ENCODE results near the gene HEATR5B. TPM values are rescaled to one million over a fixed set of nuclear protein-coding genes. Genes with fewer than 3 reads are reported as not detected.

The HEATR5B gene
- total RNA-seq, 1 donor from 2014 or later, result 15.7 TPM

DNA sequence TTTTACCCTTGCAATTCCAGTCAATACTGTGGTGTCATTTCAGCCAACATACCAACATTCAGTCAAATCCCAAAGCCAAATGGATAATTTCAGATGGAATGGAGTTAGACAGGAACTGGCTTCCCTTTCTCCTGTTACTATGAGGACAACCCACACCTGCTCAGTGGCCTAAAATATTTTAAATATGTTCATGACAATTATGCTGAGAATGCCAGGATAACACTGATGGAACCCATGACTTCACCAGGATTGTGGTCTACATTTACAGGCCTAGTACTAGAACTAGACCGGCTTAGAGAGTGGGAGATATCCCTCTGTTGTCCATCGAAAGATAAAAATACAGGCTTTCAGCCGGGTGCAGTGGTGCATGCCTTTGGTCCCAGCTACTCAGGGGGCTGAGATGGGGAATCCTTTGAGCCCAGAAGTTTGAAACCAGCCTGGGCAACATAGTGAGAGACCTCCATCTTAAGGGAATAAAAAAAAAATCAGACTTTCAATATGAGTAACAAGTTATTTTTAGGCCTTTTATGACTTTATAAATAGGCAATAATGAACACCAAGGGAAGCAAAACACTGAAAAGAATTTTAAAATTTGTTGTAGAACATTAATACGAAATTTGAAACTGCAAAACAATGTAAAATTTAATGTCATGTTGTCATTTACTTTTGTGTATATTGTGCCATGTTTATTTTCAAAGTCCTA lies 14.4 kb upstream of the HEATR5B start:
- Mint-ChIP-seq H3K4me3 (ENCODE audit: unreplicated experiment) (no peak overlapping the region), H3K27ac (ENCODE audit: unreplicated experiment) (no peak overlapping the region), H3K4me1 (ENCODE audit: low read depth, unreplicated experiment) (peaks cover 8% of the 10 kb centered on the region), H3K9me3 (ENCODE audit: unreplicated experiment) (no peaks in the 10 kb centered on the region), H3K27me3 (ENCODE audit: low read depth, unreplicated experiment) (no peaks in the 10 kb centered on the region), H3K36me3 (ENCODE audit: low read depth, unreplicated experiment) (peaks cover 15% of the 10 kb centered on the region)
- no peak overlapping the region for H3K27ac ChIP-seq (ENCODE audit: low read depth, low read length)
- H3K4me1 ChIP-seq (ENCODE audit: insufficient read depth, low read length), result no peaks in the 10 kb centered on the region
- H3K27me3 ChIP-seq (ENCODE audit: insufficient read depth, low read length), result no peaks in the 10 kb centered on the region
- FAIRE-seq (no peak), DNase-seq (ENCODE audit: low read depth) (no peak)
- H2AFZ ChIP-seq (ENCODE audit: low read depth, low read length), result no peak overlapping the region
- no peak overlapping the region for H3K9ac ChIP-seq (ENCODE audit: low read length)
- no peaks in the 10 kb centered on the region for H3K79me2 ChIP-seq (ENCODE audit: insufficient read depth, low read length)
- H3K4me2 ChIP-seq (ENCODE audit: low read length), result no peak overlapping the region
- H3K9me3 ChIP-seq (ENCODE audit: insufficient read depth, low read depth, low read length), result no peaks in the 10 kb centered on the region
- no peak overlapping the region for H3K4me3 ChIP-seq (ENCODE audit: insufficient read depth, low read depth, low read length)
- H4K20me1 ChIP-seq (ENCODE audit: insufficient read depth, low read length), result no peaks in the 10 kb centered on the region
- TF ChIP-seq EZH2 (IDR thresholded peaks at IDR 0.05; ENCODE audit: insufficient read depth, low read length), result no peak
- TF ChIP-seq, protein P1, sequence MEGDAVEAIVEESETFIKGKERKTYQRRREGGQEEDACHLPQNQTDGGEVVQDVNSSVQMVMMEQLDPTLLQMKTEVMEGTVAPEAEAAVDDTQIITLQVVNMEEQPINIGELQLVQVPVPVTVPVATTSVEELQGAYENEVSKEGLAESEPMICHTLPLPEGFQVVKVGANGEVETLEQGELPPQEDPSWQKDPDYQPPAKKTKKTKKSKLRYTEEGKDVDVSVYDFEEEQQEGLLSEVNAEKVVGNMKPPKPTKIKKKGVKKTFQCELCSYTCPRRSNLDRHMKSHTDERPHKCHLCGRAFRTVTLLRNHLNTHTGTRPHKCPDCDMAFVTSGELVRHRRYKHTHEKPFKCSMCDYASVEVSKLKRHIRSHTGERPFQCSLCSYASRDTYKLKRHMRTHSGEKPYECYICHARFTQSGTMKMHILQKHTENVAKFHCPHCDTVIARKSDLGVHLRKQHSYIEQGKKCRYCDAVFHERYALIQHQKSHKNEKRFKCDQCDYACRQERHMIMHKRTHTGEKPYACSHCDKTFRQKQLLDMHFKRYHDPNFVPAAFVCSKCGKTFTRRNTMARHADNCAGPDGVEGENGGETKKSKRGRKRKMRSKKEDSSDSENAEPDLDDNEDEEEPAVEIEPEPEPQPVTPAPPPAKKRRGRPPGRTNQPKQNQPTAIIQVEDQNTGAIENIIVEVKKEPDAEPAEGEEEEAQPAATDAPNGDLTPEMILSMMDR (IDR thresholded peaks at IDR 0.05; ENCODE audit: insufficient read depth, low read depth, low read length), result no peak
- H3K36me3 ChIP-seq (ENCODE audit: insufficient read depth, low read length), result peaks cover 23% of the 10 kb centered on the region

DNA sequence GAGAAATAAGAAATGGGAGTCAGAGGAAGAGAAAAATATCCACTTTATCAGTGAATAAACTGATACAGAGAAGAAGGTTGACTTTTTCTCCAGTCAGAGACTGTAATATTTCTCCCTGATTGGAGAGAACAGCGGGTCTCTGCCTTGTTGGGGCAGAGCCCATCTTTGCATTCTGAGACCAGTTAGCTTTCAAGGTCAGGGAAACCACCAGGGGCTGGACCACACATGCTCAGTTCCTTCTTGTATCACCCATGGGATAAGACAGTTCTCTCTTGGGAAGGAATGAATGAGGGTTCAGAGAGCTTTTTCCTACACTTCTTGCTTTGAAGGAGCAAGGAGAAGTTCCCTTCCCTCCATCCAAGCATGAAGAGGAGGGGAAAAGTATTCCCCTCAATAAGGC lies 12.4 kb upstream of the HEATR5B start:
- no peak overlapping the region for H3K27ac Mint-ChIP-seq (ENCODE audit: unreplicated experiment)

More for the DNA sequence above, 12.4 kb upstream of the HEATR5B start:
- TF ChIP-seq, protein P1 (IDR thresholded peaks at IDR 0.05; ENCODE audit: insufficient read depth, low read depth, low read length), result no peak
- no peak for TF ChIP-seq EZH2 (IDR thresholded peaks at IDR 0.05; ENCODE audit: insufficient read depth, low read length)
- H3K36me3 Mint-ChIP-seq (ENCODE audit: low read depth, unreplicated experiment), result peaks cover 17% of the 10 kb centered on the region
- Histone ChIP-seq H3K36me3 (ENCODE audit: insufficient read depth, low read length) (peaks cover 33% of the 10 kb centered on the region), H3K27ac (ENCODE audit: low read depth, low read length) (no peak overlapping the region), H3K4me3 (ENCODE audit: insufficient read depth, low read depth, low read length) (no peak overlapping the region), H3K4me1 (ENCODE audit: insufficient read depth, low read length) (no peaks in the 10 kb centered on the region), H3K27me3 (ENCODE audit: insufficient read depth, low read length) (no peaks in the 10 kb centered on the region), H3K4me2 (ENCODE audit: low read length) (no peak overlapping the region), H2AFZ (ENCODE audit: low read depth, low read length) (no peak overlapping the region), H3K9me3 (ENCODE audit: insufficient read depth, low read depth, low read length) (no peaks in the 10 kb centered on the region), H4K20me1 (ENCODE audit: insufficient read depth, low read length) (no peaks in the 10 kb centered on the region), H3K79me2 (ENCODE audit: insufficient read depth, low read length) (no peaks in the 10 kb centered on the region), H3K9ac (ENCODE audit: low read length) (no peak overlapping the region)
- H3K9me3 Mint-ChIP-seq (ENCODE audit: unreplicated experiment), result no peaks in the 10 kb centered on the region
- no peak overlapping the region for H3K4me3 Mint-ChIP-seq (ENCODE audit: unreplicated experiment)
- FAIRE-seq, result no peak
- no peak for DNase-seq (ENCODE audit: low read depth)
- H3K4me1 Mint-ChIP-seq (ENCODE audit: low read depth, unreplicated experiment), result peaks cover 8% of the 10 kb centered on the region
- no peaks in the 10 kb centered on the region for H3K27me3 Mint-ChIP-seq (ENCODE audit: low read depth, unreplicated experiment)

Data from astrocyte (in vitro differentiated cells and primary cell).